Measurements from ENCODE around the gene SPRYD3.
A peak's percentile ranks its signal among the peaks of the same experiment; 100 is the strongest.
"Not testable (repeated sequence)": the region's sequence is repeated elsewhere in the genome, so short reads cannot be mapped to it uniquely, and the experiment has no call there.

SPRYD3 gene

GRCh38 chr12:53051881-53052412 lies 27.2 kb downstream of the SPRYD3 start:
- no peak for DNase-seq (ENCODE audit: low read depth, low spot score)

GRCh38 chr12:53051058-53051880 lies 27.9 kb downstream of the SPRYD3 start:
- DNase-seq (ENCODE audit: low read depth, low spot score), result no peak

GRCh38 chr12:53050426-53051057 lies 28.6 kb downstream of the SPRYD3 start:
- no peak for DNase-seq (ENCODE audit: low read depth, low spot score)

GRCh38 chr12:53049571-53050318 lies 29.4 kb downstream of the SPRYD3 start, which contains the start of gene TNS2:
TNS2 (plus strand) TSS chr12:53050065; CDS start chr12:53050186, 121 bp downstream.
- DNase-seq (ENCODE audit: low read depth, low spot score), result no peak

- DNase-seq (ENCODE audit: low read depth, low spot score), result peak; percentile 65
Measured at GRCh38 chr12:53048780-53049401, 30.3 kb downstream of the SPRYD3 start.

- no peak for DNase-seq (ENCODE audit: low read depth, low spot score)
Measured at GRCh38 chr12:53048033-53048779, 31.0 kb downstream of the SPRYD3 start.

- DNase-seq (ENCODE audit: low read depth, low spot score), result no peak
Measured at GRCh38 chr12:53047221-53048032, 31.8 kb downstream of the SPRYD3 start.

- DNase-seq (ENCODE audit: low read depth, low spot score), result no peak
Measured at GRCh38 chr12:53046655-53047220, 32.5 kb downstream of the SPRYD3 start.

GRCh38 chr12:53045696-53046045 lies 33.5 kb downstream of the SPRYD3 start:
- no peak for DNase-seq (ENCODE audit: low read depth, low spot score)

- DNase-seq (ENCODE audit: low read depth, low spot score), result no peak
Measured at GRCh38 chr12:53044896-53045695, 34.1 kb downstream of the SPRYD3 start.

- no peak for DNase-seq (ENCODE audit: low read depth, low spot score)
Measured at GRCh38 chr12:53044052-53044581, 35.1 kb downstream of the SPRYD3 start.

- no peak for DNase-seq (ENCODE audit: low read depth, low spot score)
Measured at GRCh38 chr12:53042607-53043454, 36.4 kb downstream of the SPRYD3 start.

GRCh38 chr12:53039851-53040250 lies 39.3 kb downstream of the SPRYD3 start:
- no peak for DNase-seq (ENCODE audit: low read depth, low spot score)

- no peak for DNase-seq (ENCODE audit: low read depth, low spot score)
Measured at GRCh38 chr12:53036802-53037201, 42.4 kb downstream of the SPRYD3 start.

- no peak for DNase-seq (ENCODE audit: low read depth, low spot score)
Measured at GRCh38 chr12:53034459-53034858, 44.7 kb downstream of the SPRYD3 start.

- DNase-seq (ENCODE audit: low read depth, low spot score), result not testable (repeated sequence)
Measured at GRCh38 chr12:53033832-53034231, 45.4 kb downstream of the SPRYD3 start.

GRCh38 chr12:53031616-53032015 lies 47.6 kb downstream of the SPRYD3 start:
- DNase-seq (ENCODE audit: low read depth, low spot score), result no peak

- not testable (repeated sequence) for DNase-seq (ENCODE audit: low read depth, low spot score)
Measured at GRCh38 chr12:53027014-53027413, 52.2 kb downstream of the SPRYD3 start.
